Stimulated activated naive CD8-positive, alpha-beta T cell treated with anti-CD3 and anti-CD28 coated beads, Interleukin-15, Interleukin-2, amounts not matched to agents 100 ng/mL and 50 ng/mL, for 24 hours (primary cell): ENCODE measurements around the gene TRPM8.
"Not testable (repeated sequence)": the region's sequence is repeated elsewhere in the genome, so short reads cannot be mapped to it uniquely, and the experiment has no call there.

Experiments used
- H3K27ac Mint-ChIP-seq: one replicate; pipeline ENCODE4 v1.8.0; 2021; ENCODE audit warnings: mild to moderate bottlenecking, mixed read lengths
- H3K27me3 Mint-ChIP-seq: one replicate; pipeline ENCODE4 v1.8.0; 2021; ENCODE audit warnings: mixed read lengths
- H3K36me3 Mint-ChIP-seq: one replicate; pipeline ENCODE4 v1.8.0; 2021; ENCODE audit warnings: low read depth, mixed read lengths
- H3K4me1 Mint-ChIP-seq: one replicate; pipeline ENCODE4 v1.8.0; 2021; ENCODE audit warnings: low read depth, mixed read lengths
- H3K4me3 Mint-ChIP-seq: one replicate; pipeline ENCODE4 v1.8.0; 2021; ENCODE audit warnings: mild to moderate bottlenecking, mixed read lengths
- H3K9me3 Mint-ChIP-seq: one replicate; pipeline ENCODE4 v1.8.0; 2021; ENCODE audit warnings: mixed read lengths

TRPM8 gene

DNA sequence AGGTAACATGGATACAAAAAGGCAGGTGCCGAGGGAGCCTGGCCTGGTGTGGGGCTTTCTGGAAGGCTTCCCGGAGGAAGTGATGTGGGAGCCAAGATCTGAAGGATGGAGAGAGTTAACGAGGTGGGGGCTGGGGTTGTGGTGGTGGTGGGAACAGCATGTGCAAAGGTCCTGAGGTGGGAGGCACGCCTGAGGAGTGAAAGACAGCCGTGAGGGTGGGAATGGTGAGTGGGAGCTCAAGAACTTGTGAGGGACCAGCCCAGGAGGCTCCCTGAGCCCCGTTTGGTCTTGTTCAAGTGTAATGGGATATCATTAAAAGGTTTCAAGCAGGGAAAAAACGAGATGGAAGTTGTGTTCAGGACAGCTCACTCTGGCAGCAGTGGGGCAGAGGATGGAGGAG, 35.2 kb downstream of the TRPM8 start:
- Mint-ChIP-seq H3K27me3 (peaks cover 47% of the 10 kb centered on the region), H3K4me1 (no peaks in the 10 kb centered on the region), H3K27ac (no peak overlapping the region), H3K36me3 (no peaks in the 10 kb centered on the region), H3K9me3 (no peaks in the 10 kb centered on the region), H3K4me3 (no peak overlapping the region)

GRCh38 chr2:233953087-233953801, 36.1 kb downstream of the TRPM8 start:
- H3K4me1 Mint-ChIP-seq: no peaks in the 10 kb centered on the region
- no peaks in the 10 kb centered on the region for H3K9me3 Mint-ChIP-seq
- H3K27ac Mint-ChIP-seq: no peak overlapping the region
- peaks cover 43% of the 10 kb centered on the region for H3K27me3 Mint-ChIP-seq
- no peak overlapping the region for H3K4me3 Mint-ChIP-seq
- no peaks in the 10 kb centered on the region for H3K36me3 Mint-ChIP-seq

DNA sequence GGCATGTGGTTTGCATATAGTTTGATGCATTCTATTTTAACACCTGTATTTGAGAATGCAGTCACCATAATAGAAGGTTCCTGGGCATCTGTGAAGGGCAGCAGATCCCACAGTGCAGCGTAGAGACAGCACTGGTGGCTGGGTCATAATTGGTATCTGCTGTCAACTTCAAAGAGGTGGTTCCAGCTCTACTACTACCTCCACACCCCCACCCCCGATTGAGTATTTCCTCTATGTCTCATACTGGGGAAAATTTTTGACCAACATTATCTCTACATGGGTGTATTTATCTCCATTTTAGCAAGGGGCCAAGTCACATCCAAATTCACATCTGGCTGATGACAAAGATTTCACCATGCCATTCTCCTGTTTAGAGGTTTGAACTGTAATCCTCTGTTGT, 43.0 kb downstream of the TRPM8 start:
- Mint-ChIP-seq H3K4me3 (no peak overlapping the region), H3K9me3 (no peaks in the 10 kb centered on the region), H3K36me3 (no peaks in the 10 kb centered on the region)

DNA sequence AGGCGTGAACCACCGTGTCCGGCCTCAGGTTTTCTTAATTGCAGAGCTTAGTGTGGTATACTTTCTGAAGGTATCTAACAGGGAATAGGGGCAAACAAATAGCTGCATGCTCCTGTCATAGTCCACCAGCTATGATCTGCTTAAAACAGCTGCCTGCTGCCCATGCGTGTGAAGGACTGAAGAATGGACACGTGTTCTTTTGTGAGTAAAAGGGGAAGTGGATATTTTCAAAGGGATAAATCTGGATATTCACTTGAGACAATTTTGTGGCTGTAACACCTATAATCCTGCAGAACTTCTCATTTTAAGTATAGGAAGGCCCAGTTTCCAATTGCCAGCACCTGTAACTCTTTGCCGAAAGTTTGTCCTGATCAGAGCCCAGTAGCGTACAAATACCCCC, 44.7 kb downstream of the TRPM8 start:
- no peaks in the 10 kb centered on the region for H3K36me3 Mint-ChIP-seq
- H3K27ac Mint-ChIP-seq: no peak overlapping the region
- H3K9me3 Mint-ChIP-seq: no peaks in the 10 kb centered on the region
- H3K27me3 Mint-ChIP-seq: peaks cover 3% of the 10 kb centered on the region
- H3K4me3 Mint-ChIP-seq: no peak overlapping the region
- H3K4me1 Mint-ChIP-seq: peaks cover 6% of the 10 kb centered on the region

More for the DNA sequence above, 43.0 kb downstream of the TRPM8 start:
- Mint-ChIP-seq H3K4me1 (peaks cover 6% of the 10 kb centered on the region), H3K27ac (no peak overlapping the region), H3K27me3 (peaks cover 3% of the 10 kb centered on the region)

DNA sequence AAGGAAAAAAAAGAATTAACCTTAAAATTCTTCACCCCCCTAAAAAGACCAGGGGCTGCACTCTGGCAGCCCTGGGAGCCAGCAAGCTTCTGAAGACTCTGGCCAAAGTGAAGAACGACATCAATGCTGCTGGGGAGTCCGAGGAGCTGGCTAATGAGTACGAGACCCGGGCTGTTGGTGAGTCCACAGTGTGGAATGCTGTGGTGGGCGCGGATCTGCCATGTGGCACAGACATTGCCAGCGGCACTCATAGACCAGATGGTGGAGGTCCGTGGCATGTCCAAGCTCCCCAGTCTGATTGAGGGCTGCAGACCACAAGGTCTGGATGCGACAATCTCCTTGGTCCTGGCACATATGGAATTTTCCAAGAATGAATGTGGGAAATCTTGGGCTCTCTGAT, 47.4 kb downstream of the TRPM8 start:
- no peaks in the 10 kb centered on the region for H3K9me3 Mint-ChIP-seq
- peaks cover 18% of the 10 kb centered on the region for H3K4me1 Mint-ChIP-seq
- no peaks in the 10 kb centered on the region for H3K36me3 Mint-ChIP-seq
- H3K27ac Mint-ChIP-seq: no peak overlapping the region
- peaks cover 4% of the 10 kb centered on the region for H3K27me3 Mint-ChIP-seq
- H3K4me3 Mint-ChIP-seq: no peak overlapping the region

GRCh38 chr2:233965032-233965603, 47.9 kb downstream of the TRPM8 start:
- H3K27me3 Mint-ChIP-seq: peaks cover 7% of the 10 kb centered on the region
- no peaks in the 10 kb centered on the region for H3K36me3 Mint-ChIP-seq
- H3K9me3 Mint-ChIP-seq: no peaks in the 10 kb centered on the region
- H3K4me1 Mint-ChIP-seq: peaks cover 15% of the 10 kb centered on the region
- no peak overlapping the region for H3K27ac Mint-ChIP-seq
- no peak overlapping the region for H3K4me3 Mint-ChIP-seq

DNA sequence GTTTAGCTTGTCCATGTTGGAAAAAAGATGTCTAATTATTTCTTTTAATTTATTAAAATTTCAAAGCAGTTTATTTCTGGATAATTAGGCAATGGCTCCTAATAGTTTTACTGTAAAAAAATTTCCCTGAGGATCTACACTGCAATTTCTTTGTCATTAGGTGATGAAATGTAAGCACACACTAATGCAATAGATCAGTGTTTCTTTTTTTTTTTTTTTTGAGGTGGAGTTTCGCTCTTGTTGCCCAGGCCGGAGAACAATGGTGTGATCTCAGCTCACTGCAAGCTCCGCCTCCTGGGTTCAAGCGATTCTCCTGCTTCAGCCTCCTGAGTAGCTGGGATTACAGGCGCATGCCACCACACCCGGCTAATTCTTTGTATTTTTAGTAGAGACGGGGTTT, 48.5 kb downstream of the TRPM8 start:
- not testable (repeated sequence) for H3K36me3 Mint-ChIP-seq, H3K27me3 Mint-ChIP-seq, H3K9me3 Mint-ChIP-seq, H3K27ac Mint-ChIP-seq, H3K4me3 Mint-ChIP-seq
- peaks cover 12% of the 10 kb centered on the region for H3K4me1 Mint-ChIP-seq

DNA sequence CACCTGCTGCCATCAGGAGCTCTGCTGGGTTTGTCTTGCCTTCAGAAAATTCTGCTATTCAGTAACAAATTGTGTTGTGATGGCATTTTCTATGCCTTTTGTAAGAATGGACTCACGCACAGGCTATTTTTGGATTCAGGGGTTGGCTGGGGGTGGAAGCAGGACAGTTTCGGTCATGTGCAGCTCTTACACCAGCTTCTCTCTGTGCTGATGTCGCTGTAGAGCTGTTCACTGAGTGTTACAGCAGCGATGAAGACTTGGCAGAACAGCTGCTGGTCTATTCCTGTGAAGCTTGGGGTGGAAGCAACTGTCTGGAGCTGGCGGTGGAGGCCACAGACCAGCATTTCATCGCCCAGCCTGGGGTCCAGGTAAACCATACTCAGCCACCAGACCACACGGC, 49.2 kb downstream of the TRPM8 start:
- H3K4me3 Mint-ChIP-seq: no peak overlapping the region
- H3K27ac Mint-ChIP-seq: no peak overlapping the region
- H3K4me1 Mint-ChIP-seq: peaks cover 12% of the 10 kb centered on the region
- no peaks in the 10 kb centered on the region for H3K9me3 Mint-ChIP-seq
- H3K36me3 Mint-ChIP-seq: no peaks in the 10 kb centered on the region
- peaks cover 15% of the 10 kb centered on the region for H3K27me3 Mint-ChIP-seq

DNA sequence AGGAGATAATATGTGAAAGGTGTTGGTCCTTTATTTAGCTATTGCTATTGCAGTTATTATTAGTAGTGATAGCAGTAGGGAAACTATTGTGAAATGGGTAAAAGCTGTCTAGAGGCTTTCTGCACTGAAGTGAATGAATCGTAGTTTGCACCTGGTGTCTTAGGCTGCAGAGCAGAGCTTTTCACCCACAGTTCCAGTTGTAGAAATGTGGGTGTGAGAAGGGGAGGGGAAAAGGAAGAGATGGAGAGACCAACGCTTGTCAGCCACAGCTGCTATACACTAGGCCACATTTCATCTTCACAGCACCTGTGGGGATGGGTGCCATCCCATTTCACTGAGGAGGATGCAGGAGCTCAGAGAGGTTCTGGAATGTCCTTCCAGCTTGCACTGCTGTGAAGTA, 50.0 kb downstream of the TRPM8 start:
- Mint-ChIP-seq H3K4me3 (no peak overlapping the region), H3K27me3 (peaks cover 18% of the 10 kb centered on the region), H3K36me3 (no peaks in the 10 kb centered on the region), H3K9me3 (no peaks in the 10 kb centered on the region), H3K27ac (no peak overlapping the region), H3K4me1 (peaks cover 12% of the 10 kb centered on the region)

GRCh38 chr2:233968556-233968955, 51.4 kb downstream of the TRPM8 start:
- Mint-ChIP-seq H3K9me3 (no peaks in the 10 kb centered on the region), H3K4me1 (peaks cover 12% of the 10 kb centered on the region), H3K27me3 (peaks cover 15% of the 10 kb centered on the region), H3K4me3 (no peak overlapping the region), H3K27ac (no peak overlapping the region), H3K36me3 (no peaks in the 10 kb centered on the region)

DNA sequence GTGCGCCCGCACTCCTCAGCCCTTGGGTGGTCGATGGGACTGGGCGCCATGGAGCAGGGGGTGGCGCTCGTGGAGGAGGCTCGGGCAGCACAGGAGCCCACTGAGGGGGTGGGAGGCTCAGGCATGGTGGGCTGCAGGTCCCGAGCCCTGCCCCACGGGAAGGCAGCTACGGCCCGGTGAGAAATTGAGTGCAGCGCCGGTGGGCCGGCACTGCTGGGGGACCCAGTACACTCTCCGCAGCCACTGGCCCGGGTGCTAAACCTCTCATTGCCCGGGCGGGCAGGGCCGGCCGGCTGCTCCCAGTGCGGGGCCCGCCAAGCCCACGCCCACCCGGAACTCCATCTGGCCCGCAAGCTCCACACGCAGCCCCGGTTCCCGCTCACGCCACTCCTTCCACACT, 55.3 kb downstream of the TRPM8 start:
- not testable (repeated sequence) for H3K36me3 Mint-ChIP-seq, H3K4me3 Mint-ChIP-seq, H3K9me3 Mint-ChIP-seq, H3K27ac Mint-ChIP-seq
- peaks cover 15% of the 10 kb centered on the region for H3K27me3 Mint-ChIP-seq
- H3K4me1 Mint-ChIP-seq: peaks cover 18% of the 10 kb centered on the region

GRCh38 chr2:233972941-233973575, 55.9 kb downstream of the TRPM8 start:
- H3K27me3 Mint-ChIP-seq: peaks cover 15% of the 10 kb centered on the region
- H3K9me3 Mint-ChIP-seq: no peaks in the 10 kb centered on the region
- H3K36me3 Mint-ChIP-seq: no peaks in the 10 kb centered on the region
- H3K4me1 Mint-ChIP-seq: peaks cover 19% of the 10 kb centered on the region
- H3K27ac Mint-ChIP-seq: no peak overlapping the region
- H3K4me3 Mint-ChIP-seq: no peak overlapping the region

- Mint-ChIP-seq H3K9me3 (no peaks in the 10 kb centered on the region), H3K36me3 (no peaks in the 10 kb centered on the region), H3K27me3 (peaks cover 15% of the 10 kb centered on the region), H3K4me1 (peaks cover 22% of the 10 kb centered on the region), H3K27ac (no peak overlapping the region), H3K4me3 (no peak overlapping the region)
Measured at GRCh38 chr2:233973786-233974185, 56.6 kb downstream of the TRPM8 start.

- Mint-ChIP-seq H3K27ac (no peak overlapping the region), H3K9me3 (no peaks in the 10 kb centered on the region), H3K4me1 (peaks cover 24% of the 10 kb centered on the region), H3K27me3 (peaks cover 14% of the 10 kb centered on the region), H3K36me3 (no peaks in the 10 kb centered on the region), H3K4me3 (no peak overlapping the region)
Measured at GRCh38 chr2:233974530-233975071, 57.4 kb downstream of the TRPM8 start.

- Mint-ChIP-seq H3K27me3 (peaks cover 6% of the 10 kb centered on the region), H3K36me3 (no peaks in the 10 kb centered on the region), H3K9me3 (no peaks in the 10 kb centered on the region), H3K4me3 (no peak overlapping the region), H3K27ac (no peak overlapping the region), H3K4me1 (peaks cover 26% of the 10 kb centered on the region)
Measured at GRCh38 chr2:233976087-233976486, 58.9 kb downstream of the TRPM8 start.
